Activated T-cell treated with anti-CD3 and anti-CD28 coated beads for 48 hours (primary cell): ENCODE results near the gene IFI27L1.

Experiments used
- DNase-seq: peaks from one replicate; pipeline ENCODE4 v3.0.0-alpha.2; 2020; ENCODE audit warnings: low read depth

The IFI27L1 gene

GRCh38 chr14:94079891-94080620, 1.1 kb upstream of the IFI27L1 start:
- no peak for DNase-seq

GRCh38 chr14:94081386-94081820, 293 bp downstream of the IFI27L1 start:
- DNase-seq: no peak

- DNase-seq: no peak
Measured at GRCh38 chr14:94087891-94088290, 6.8 kb downstream of the IFI27L1 start.

GRCh38 chr14:94088516-94088915, 7.4 kb downstream of the IFI27L1 start:
- DNase-seq: no peak

- DNase-seq: no peak
Measured at GRCh38 chr14:94089479-94089878, 8.4 kb downstream of the IFI27L1 start.

GRCh38 chr14:94093418-94093817, 12.3 kb downstream of the IFI27L1 start:
- no peak for DNase-seq

- DNase-seq: no peak
Measured at GRCh38 chr14:94097091-94097490, 16.0 kb downstream of the IFI27L1 start.

GRCh38 chr14:94098326-94098992, 17.3 kb downstream of the IFI27L1 start:
- no peak for DNase-seq

- DNase-seq: no peak
Measured at GRCh38 chr14:94099006-94099405, 17.9 kb downstream of the IFI27L1 start.

- no peak for DNase-seq
Measured at GRCh38 chr14:94100847-94101246, 19.7 kb downstream of the IFI27L1 start.

- no peak for DNase-seq
Measured at GRCh38 chr14:94101748-94102147, 20.6 kb downstream of the IFI27L1 start.

GRCh38 chr14:94102768-94103482, 21.8 kb downstream of the IFI27L1 start:
- DNase-seq: no peak

GRCh38 chr14:94103554-94104150, 22.5 kb downstream of the IFI27L1 start:
- no peak for DNase-seq

- DNase-seq: no peak
Measured at GRCh38 chr14:94104731-94105130, 23.6 kb downstream of the IFI27L1 start.

GRCh38 chr14:94109915-94110250, 28.8 kb downstream of the IFI27L1 start:
- DNase-seq: no peak

- DNase-seq: no peak
Measured at GRCh38 chr14:94110552-94111181, 29.6 kb downstream of the IFI27L1 start, which contains the start of gene IFI27. IFI27 (plus strand) TSS chr14:94110736.

- no peak for DNase-seq
Measured at GRCh38 chr14:94111276-94112095, 30.4 kb downstream of the IFI27L1 start.

- no peak for DNase-seq
Measured at GRCh38 chr14:94112513-94113063, 31.5 kb downstream of the IFI27L1 start.

GRCh38 chr14:94113073-94113472, 32.0 kb downstream of the IFI27L1 start:
- no peak for DNase-seq

GRCh38 chr14:94113490-94113889, 32.4 kb downstream of the IFI27L1 start:
- no peak for DNase-seq
